WTC11 (cell line): Measurements from ENCODE around the gene GRIFIN. TPM values are rescaled to one million over a fixed set of nuclear protein-coding genes. Genes with fewer than 3 reads are reported as not detected.

Source experiments
- ATAC-seq: fragments of 200-7000 bp; cut with Tn5 transposase; 2 replicates; pipeline ENCODE4 v1.10.0; 2021; ENCODE audit warnings: mild to moderate bottlenecking, moderate library complexity
- CTCF ChIA-PET: fragments of 300-600 bp; sonication (Branson Sonifier 250); formaldehyde crosslinking; loops from one replicate; lab custom pipeline; 2021; ENCODE audit warnings: antibody characterized with exemption; lab: Charles Lee
- POLR2A ChIA-PET: fragments of 350-600 bp; sonication (Branson Sonifier 250); formaldehyde crosslinking; loops from one replicate; lab custom pipeline; 2021; ENCODE audit warnings: antibody characterized with exemption; lab: Charles Lee
- DNase-seq: peaks from one replicate; pipeline ENCODE4 v3.0.0; 2021; ENCODE audit warnings: low spot score
- H3K27ac Mint-ChIP-seq: 2 replicates; pipeline ENCODE4 v1.8.0; 2021; ENCODE audit warnings: mixed read lengths
- H3K27me3 Mint-ChIP-seq: 2 replicates; pipeline ENCODE4 v1.8.0; 2021; ENCODE audit warnings: low read depth, mild to moderate bottlenecking, moderate library complexity, mixed read lengths
- H3K36me3 Mint-ChIP-seq: 2 replicates; pipeline ENCODE4 v1.8.0; 2021; ENCODE audit warnings: mixed read lengths
- H3K4me1 Mint-ChIP-seq: 2 replicates; pipeline ENCODE4 v1.8.0; 2022; ENCODE audit warnings: mixed read lengths
- H3K4me3 Mint-ChIP-seq: 2 replicates; pipeline ENCODE4 v1.8.0; 2021; ENCODE audit warnings: mild to moderate bottlenecking, moderate library complexity, mixed read lengths
- H3K9me3 Mint-ChIP-seq: 2 replicates; pipeline ENCODE4 v1.8.0; 2021; ENCODE audit warnings: mixed read lengths
- EMX1 ChIP-seq: fragments of 250-450 bp; sonication (Bioruptor Pico); IDR thresholded peaks from 2 replicates; pipeline ENCODE4 v1.8.0; 2021; ENCODE audit warnings: mild to moderate bottlenecking
- FOXK1 ChIP-seq: sonication (generic); formaldehyde crosslinking; IDR thresholded peaks from 2 replicates; pipeline ENCODE4 v1.8.0; 2022; ENCODE audit warnings: mild to moderate bottlenecking, moderate library complexity, missing genetic modification reagents
- GTF2I ChIP-seq: fragments of 250-450 bp; sonication (Bioruptor Pico); conservative IDR thresholded peaks from 2 replicates; pipeline ENCODE4 v1.4.0; 2021; ENCODE audit warnings: mild to moderate bottlenecking
- JUN ChIP-seq: sonication (generic); formaldehyde crosslinking; IDR thresholded peaks from 2 replicates; pipeline ENCODE4 v1.8.0; 2023; ENCODE audit warnings: mild to moderate bottlenecking, missing genetic modification reagents
- PRRX2 ChIP-seq: fragments of 250-450 bp; sonication (Bioruptor Pico); IDR thresholded peaks from 2 replicates; pipeline ENCODE4 v1.8.0; 2021; ENCODE audit warnings: mild to moderate bottlenecking
- RELA ChIP-seq: sonication (generic); formaldehyde crosslinking; IDR thresholded peaks from 2 replicates; pipeline ENCODE4 v1.8.1; 2022; ENCODE audit warnings: missing genetic modification reagents, mild to moderate bottlenecking, borderline replicate concordance
- RORB ChIP-seq: fragments of 250-450 bp; sonication (Bioruptor Pico); IDR thresholded peaks from 2 replicates; pipeline ENCODE4 v1.9.0; 2021; ENCODE audit warnings: mild to moderate bottlenecking
- TCF7 ChIP-seq: sonication (generic); formaldehyde crosslinking; IDR thresholded peaks from 2 replicates; pipeline ENCODE4 v1.8.0; 2022; ENCODE audit warnings: mild to moderate bottlenecking, low read depth, missing genetic modification reagents, moderate library complexity
- TP53 ChIP-seq: sonication (generic); formaldehyde crosslinking; IDR thresholded peaks from 2 replicates; pipeline ENCODE4 v1.8.1; 2023; ENCODE audit warnings: mild to moderate bottlenecking, missing genetic modification reagents
- ZNF138 ChIP-seq: sonication (generic); formaldehyde crosslinking; conservative IDR thresholded peaks from 2 replicates; pipeline ENCODE4 v1.8.1; 2022; ENCODE audit warnings: mild to moderate bottlenecking, moderate library complexity, missing genetic modification reagents
- ZNF232 ChIP-seq: sonication (generic); formaldehyde crosslinking; IDR thresholded peaks from 2 replicates; pipeline ENCODE4 v1.8.0; 2022; ENCODE audit warnings: mild to moderate bottlenecking, missing genetic modification reagents
- total RNA-seq: library from RNA; stranded (reverse); gene quantifications from 3 replicates; pipeline ENCODE4 v1.2.3, GENCODE V29; 2021
- TF ChIP-seq, protein P1 (sequence below): sonication (generic); formaldehyde crosslinking; conservative IDR thresholded peaks from 2 replicates; pipeline ENCODE4 v1.8.1; 2023; ENCODE audit warnings: mild to moderate bottlenecking, low read depth, missing genetic modification reagents, moderate library complexity
- TF ChIP-seq, protein P2 (sequence below): sonication (generic); formaldehyde crosslinking; IDR thresholded peaks from 2 replicates; pipeline ENCODE4 v1.8.0; 2022; ENCODE audit warnings: mild to moderate bottlenecking, missing genetic modification reagents
- TF ChIP-seq, protein P3 (sequence below): sonication (generic); formaldehyde crosslinking; IDR thresholded peaks from 2 replicates; pipeline ENCODE4 v1.8.1; 2022; ENCODE audit warnings: missing genetic modification reagents, borderline replicate concordance
- TF ChIP-seq, protein P4 (sequence below): sonication (generic); formaldehyde crosslinking; IDR thresholded peaks from 2 replicates; pipeline ENCODE4 v1.8.0; 2022; ENCODE audit warnings: mild to moderate bottlenecking, missing genetic modification reagents
- TF ChIP-seq, protein P5 (sequence below): fragments of 250-450 bp; sonication (Bioruptor Pico); IDR thresholded peaks from 2 replicates; pipeline ENCODE4 v2.1.2; 2022; ENCODE audit warnings: mild to moderate bottlenecking, moderate library complexity
- TF ChIP-seq, protein P6 (sequence below): sonication (generic); formaldehyde crosslinking; IDR thresholded peaks from 2 replicates; pipeline ENCODE4 v1.8.1; 2022; ENCODE audit warnings: mild to moderate bottlenecking, moderate library complexity, missing genetic modification reagents
- TF ChIP-seq, protein P7 (sequence below): sonication (generic); formaldehyde crosslinking; IDR thresholded peaks from 2 replicates; pipeline ENCODE4 v1.8.1; 2022; ENCODE audit warnings: low read depth, mild to moderate bottlenecking, moderate library complexity, missing genetic modification reagents, borderline replicate concordance

The GRIFIN gene
- total RNA-seq, 1 experiment from 2014 or later, result not detected

DNA sequence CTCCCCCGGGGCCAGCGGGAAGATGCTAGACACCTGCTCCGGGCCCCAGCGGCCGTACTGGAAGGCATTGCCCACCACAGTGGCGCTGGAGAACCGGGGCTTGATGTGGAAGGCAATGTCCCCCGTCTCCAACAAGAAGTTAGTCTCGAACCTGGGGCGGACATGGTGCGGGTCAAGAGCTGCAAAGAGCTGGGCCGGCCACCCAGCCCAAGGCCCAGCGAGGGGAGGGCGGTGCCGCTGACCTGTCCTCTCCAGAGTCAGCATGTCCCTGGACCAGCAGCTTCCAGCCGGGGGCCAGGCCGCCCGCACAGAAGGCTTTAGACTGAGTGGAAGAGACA lies 551 bp downstream of the GRIFIN start:
- Mint-ChIP-seq H3K4me1 (peaks cover 24% of the 10 kb centered on the region), H3K27me3 (no peaks in the 10 kb centered on the region), H3K4me3 (no peak overlapping the region), H3K36me3 (no peaks in the 10 kb centered on the region), H3K9me3 (no peaks in the 10 kb centered on the region), H3K27ac (no peak overlapping the region)
- ChIA-PET CTCF (interaction anchor here (0.7 to 1.9 kb wide), 2 partner anchors 24 to 44 kb away, joined by 3 to 4 read pairs; no protein-coding TSS in a partner anchor), POLR2A (no interaction called here)
- DNase-seq (no peak), ATAC-seq (no peak)
- TF ChIP-seq RORB (CRISPR knock-in tag) (no peak), ZNF138 (CRISPR knock-in tag) (no peak), ZNF232 (CRISPR knock-in tag) (no peak), TP53 (CRISPR knock-in tag) (no peak), FOXK1 (CRISPR knock-in tag) (no peak), GTF2I (no peak), EMX1 (CRISPR knock-in tag) (no peak), JUN (no peak), RELA (CRISPR knock-in tag) (no peak), PRRX2 (CRISPR knock-in tag) (no peak), TCF7 (CRISPR knock-in tag) (no peak)
- TF ChIP-seq, protein P1, sequence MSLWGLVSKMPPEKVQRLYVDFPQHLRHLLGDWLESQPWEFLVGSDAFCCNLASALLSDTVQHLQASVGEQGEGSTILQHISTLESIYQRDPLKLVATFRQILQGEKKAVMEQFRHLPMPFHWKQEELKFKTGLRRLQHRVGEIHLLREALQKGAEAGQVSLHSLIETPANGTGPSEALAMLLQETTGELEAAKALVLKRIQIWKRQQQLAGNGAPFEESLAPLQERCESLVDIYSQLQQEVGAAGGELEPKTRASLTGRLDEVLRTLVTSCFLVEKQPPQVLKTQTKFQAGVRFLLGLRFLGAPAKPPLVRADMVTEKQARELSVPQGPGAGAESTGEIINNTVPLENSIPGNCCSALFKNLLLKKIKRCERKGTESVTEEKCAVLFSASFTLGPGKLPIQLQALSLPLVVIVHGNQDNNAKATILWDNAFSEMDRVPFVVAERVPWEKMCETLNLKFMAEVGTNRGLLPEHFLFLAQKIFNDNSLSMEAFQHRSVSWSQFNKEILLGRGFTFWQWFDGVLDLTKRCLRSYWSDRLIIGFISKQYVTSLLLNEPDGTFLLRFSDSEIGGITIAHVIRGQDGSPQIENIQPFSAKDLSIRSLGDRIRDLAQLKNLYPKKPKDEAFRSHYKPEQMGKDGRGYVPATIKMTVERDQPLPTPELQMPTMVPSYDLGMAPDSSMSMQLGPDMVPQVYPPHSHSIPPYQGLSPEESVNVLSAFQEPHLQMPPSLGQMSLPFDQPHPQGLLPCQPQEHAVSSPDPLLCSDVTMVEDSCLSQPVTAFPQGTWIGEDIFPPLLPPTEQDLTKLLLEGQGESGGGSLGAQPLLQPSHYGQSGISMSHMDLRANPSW (CRISPR knock-in tag), result no peak
- TF ChIP-seq, protein P2, sequence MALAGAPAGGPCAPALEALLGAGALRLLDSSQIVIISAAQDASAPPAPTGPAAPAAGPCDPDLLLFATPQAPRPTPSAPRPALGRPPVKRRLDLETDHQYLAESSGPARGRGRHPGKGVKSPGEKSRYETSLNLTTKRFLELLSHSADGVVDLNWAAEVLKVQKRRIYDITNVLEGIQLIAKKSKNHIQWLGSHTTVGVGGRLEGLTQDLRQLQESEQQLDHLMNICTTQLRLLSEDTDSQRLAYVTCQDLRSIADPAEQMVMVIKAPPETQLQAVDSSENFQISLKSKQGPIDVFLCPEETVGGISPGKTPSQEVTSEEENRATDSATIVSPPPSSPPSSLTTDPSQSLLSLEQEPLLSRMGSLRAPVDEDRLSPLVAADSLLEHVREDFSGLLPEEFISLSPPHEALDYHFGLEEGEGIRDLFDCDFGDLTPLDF (CRISPR knock-in tag), result no peak
- TF ChIP-seq, protein P3, sequence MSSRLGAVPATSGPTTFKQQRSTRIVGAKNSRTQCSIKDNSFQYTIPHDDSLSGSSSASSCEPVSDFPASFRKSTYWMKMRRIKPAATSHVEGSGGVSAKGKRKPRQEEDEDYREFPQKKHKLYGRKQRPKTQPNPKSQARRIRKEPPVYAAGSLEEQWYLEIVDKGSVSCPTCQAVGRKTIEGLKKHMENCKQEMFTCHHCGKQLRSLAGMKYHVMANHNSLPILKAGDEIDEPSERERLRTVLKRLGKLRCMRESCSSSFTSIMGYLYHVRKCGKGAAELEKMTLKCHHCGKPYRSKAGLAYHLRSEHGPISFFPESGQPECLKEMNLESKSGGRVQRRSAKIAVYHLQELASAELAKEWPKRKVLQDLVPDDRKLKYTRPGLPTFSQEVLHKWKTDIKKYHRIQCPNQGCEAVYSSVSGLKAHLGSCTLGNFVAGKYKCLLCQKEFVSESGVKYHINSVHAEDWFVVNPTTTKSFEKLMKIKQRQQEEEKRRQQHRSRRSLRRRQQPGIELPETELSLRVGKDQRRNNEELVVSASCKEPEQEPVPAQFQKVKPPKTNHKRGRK (CRISPR knock-in tag), result no peak
- TF ChIP-seq, protein P4, sequence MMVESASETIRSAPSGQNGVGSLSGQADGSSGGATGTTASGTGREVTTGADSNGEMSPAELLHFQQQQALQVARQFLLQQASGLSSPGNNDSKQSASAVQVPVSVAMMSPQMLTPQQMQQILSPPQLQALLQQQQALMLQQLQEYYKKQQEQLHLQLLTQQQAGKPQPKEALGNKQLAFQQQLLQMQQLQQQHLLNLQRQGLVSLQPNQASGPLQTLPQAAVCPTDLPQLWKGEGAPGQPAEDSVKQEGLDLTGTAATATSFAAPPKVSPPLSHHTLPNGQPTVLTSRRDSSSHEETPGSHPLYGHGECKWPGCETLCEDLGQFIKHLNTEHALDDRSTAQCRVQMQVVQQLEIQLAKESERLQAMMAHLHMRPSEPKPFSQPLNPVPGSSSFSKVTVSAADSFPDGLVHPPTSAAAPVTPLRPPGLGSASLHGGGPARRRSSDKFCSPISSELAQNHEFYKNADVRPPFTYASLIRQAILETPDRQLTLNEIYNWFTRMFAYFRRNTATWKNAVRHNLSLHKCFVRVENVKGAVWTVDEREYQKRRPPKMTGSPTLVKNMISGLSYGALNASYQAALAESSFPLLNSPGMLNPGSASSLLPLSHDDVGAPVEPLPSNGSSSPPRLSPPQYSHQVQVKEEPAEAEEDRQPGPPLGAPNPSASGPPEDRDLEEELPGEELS, result no peak
- TF ChIP-seq, protein P5, sequence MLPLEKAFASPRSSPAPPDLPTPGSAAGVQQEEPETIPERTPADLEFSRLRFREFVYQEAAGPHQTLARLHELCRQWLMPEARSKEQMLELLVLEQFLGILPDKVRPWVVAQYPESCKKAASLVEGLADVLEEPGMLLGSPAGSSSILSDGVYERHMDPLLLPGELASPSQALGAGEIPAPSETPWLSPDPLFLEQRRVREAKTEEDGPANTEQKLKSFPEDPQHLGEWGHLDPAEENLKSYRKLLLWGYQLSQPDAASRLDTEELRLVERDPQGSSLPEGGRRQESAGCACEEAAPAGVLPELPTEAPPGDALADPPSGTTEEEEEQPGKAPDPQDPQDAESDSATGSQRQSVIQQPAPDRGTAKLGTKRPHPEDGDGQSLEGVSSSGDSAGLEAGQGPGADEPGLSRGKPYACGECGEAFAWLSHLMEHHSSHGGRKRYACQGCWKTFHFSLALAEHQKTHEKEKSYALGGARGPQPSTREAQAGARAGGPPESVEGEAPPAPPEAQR (CRISPR knock-in tag), result no peak
- TF ChIP-seq, protein P6, sequence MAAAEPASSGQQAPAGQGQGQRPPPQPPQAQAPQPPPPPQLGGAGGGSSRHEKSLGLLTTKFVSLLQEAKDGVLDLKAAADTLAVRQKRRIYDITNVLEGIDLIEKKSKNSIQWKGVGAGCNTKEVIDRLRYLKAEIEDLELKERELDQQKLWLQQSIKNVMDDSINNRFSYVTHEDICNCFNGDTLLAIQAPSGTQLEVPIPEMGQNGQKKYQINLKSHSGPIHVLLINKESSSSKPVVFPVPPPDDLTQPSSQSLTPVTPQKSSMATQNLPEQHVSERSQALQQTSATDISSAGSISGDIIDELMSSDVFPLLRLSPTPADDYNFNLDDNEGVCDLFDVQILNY (CRISPR knock-in tag), result no peak
- TF ChIP-seq, protein P7, sequence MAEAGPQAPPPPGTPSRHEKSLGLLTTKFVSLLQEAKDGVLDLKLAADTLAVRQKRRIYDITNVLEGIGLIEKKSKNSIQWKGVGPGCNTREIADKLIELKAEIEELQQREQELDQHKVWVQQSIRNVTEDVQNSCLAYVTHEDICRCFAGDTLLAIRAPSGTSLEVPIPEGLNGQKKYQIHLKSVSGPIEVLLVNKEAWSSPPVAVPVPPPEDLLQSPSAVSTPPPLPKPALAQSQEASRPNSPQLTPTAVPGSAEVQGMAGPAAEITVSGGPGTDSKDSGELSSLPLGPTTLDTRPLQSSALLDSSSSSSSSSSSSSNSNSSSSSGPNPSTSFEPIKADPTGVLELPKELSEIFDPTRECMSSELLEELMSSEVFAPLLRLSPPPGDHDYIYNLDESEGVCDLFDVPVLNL (CRISPR knock-in tag), result no peak
